ENCODE data around the gene SLC13A2. TPM values are rescaled to one million over a fixed set of nuclear protein-coding genes. Genes with fewer than 3 reads are reported as not detected.
A peak's percentile ranks its signal among the peaks of the same experiment; 100 is the strongest.
"Not testable (repeated sequence)": the region's sequence is repeated elsewhere in the genome, so short reads cannot be mapped to it uniquely, and the experiment has no call there.

Gene SLC13A2
- total RNA-seq, 1 donor from 2014 or later: not detected

- Mint-ChIP-seq H3K4me3 (ENCODE audit: low read depth) (no peak overlapping the region), H3K27ac (no peak overlapping the region), H3K4me1 (ENCODE audit: low read depth) (no peaks in the 10 kb centered on the region), H3K27me3 (ENCODE audit: low read depth) (peaks cover 10% of the 10 kb centered on the region), H3K9me3 (no peaks in the 10 kb centered on the region), H3K36me3 (ENCODE audit: low read depth) (no peaks in the 10 kb centered on the region)
- intact Hi-C loops (cut with micrococcal nuclease): no loop called here
- no peak for DNase-seq (ENCODE audit: low spot score)
Measured at GRCh38 chr17:28460901-28461300, 12.5 kb upstream of the SLC13A2 start.

GRCh38 chr17:28466001-28466400, 7.4 kb upstream of the SLC13A2 start:
- Mint-ChIP-seq H3K4me1 (ENCODE audit: low read depth) (peaks cover 32% of the 10 kb centered on the region), H3K27ac (no peak overlapping the region), H3K4me3 (ENCODE audit: low read depth) (no peak overlapping the region), H3K9me3 (no peaks in the 10 kb centered on the region), H3K27me3 (ENCODE audit: low read depth) (peaks cover 11% of the 10 kb centered on the region), H3K36me3 (ENCODE audit: low read depth) (no peaks in the 10 kb centered on the region)
- no peak for DNase-seq (ENCODE audit: low spot score)
- intact Hi-C loops (cut with micrococcal nuclease): no loop called here

- Mint-ChIP-seq H3K4me1 (ENCODE audit: low read depth) (peaks cover 32% of the 10 kb centered on the region), H3K27ac (no peak overlapping the region), H3K36me3 (ENCODE audit: low read depth) (no peaks in the 10 kb centered on the region), H3K9me3 (no peaks in the 10 kb centered on the region), H3K4me3 (ENCODE audit: low read depth) (no peak overlapping the region), H3K27me3 (ENCODE audit: low read depth) (peaks cover 11% of the 10 kb centered on the region)
- DNase-seq (ENCODE audit: low spot score): no peak
- intact Hi-C loops (cut with micrococcal nuclease): no loop called here
Measured at GRCh38 chr17:28466521-28467048, 6.9 kb upstream of the SLC13A2 start.

- Mint-ChIP-seq H3K4me3 (ENCODE audit: low read depth) (no peak overlapping the region), H3K4me1 (ENCODE audit: low read depth) (peaks cover 32% of the 10 kb centered on the region), H3K9me3 (no peaks in the 10 kb centered on the region), H3K27ac (no peak overlapping the region), H3K27me3 (ENCODE audit: low read depth) (peaks cover 11% of the 10 kb centered on the region), H3K36me3 (ENCODE audit: low read depth) (no peaks in the 10 kb centered on the region)
- intact Hi-C loops (cut with micrococcal nuclease): no loop called here
- no peak for DNase-seq (ENCODE audit: low spot score)
Measured at GRCh38 chr17:28467456-28468025, 5.9 kb upstream of the SLC13A2 start.

- H3K9me3 Mint-ChIP-seq; H3K27me3 Mint-ChIP-seq (ENCODE audit: low read depth); DNase-seq (ENCODE audit: low spot score); H3K36me3 Mint-ChIP-seq (ENCODE audit: low read depth); intact Hi-C loops (cut with micrococcal nuclease); H3K4me3 Mint-ChIP-seq (ENCODE audit: low read depth): not testable (repeated sequence)
- Mint-ChIP-seq H3K4me1 (ENCODE audit: low read depth) (peaks cover 32% of the 10 kb centered on the region), H3K27ac (peak overlapping the region; percentile 53)
Measured at GRCh38 chr17:28468033-28468735, 5.3 kb upstream of the SLC13A2 start.

- H3K4me3 Mint-ChIP-seq (ENCODE audit: low read depth): no peak overlapping the region
- peaks cover 34% of the 10 kb centered on the region for H3K4me1 Mint-ChIP-seq (ENCODE audit: low read depth)
- intact Hi-C loops (cut with micrococcal nuclease): no loop called here
- H3K9me3 Mint-ChIP-seq: no peaks in the 10 kb centered on the region
- DNase-seq (ENCODE audit: low spot score): no peak
- peak overlapping the region; percentile 7 for H3K27ac Mint-ChIP-seq
- no peaks in the 10 kb centered on the region for H3K36me3 Mint-ChIP-seq (ENCODE audit: low read depth)
- H3K27me3 Mint-ChIP-seq (ENCODE audit: low read depth): peaks cover 8% of the 10 kb centered on the region
Measured at GRCh38 chr17:28468781-28469180, 4.7 kb upstream of the SLC13A2 start.

- Mint-ChIP-seq H3K36me3 (ENCODE audit: low read depth) (no peaks in the 10 kb centered on the region), H3K27ac (no peak overlapping the region), H3K9me3 (no peaks in the 10 kb centered on the region), H3K4me1 (ENCODE audit: low read depth) (peaks cover 34% of the 10 kb centered on the region), H3K4me3 (ENCODE audit: low read depth) (no peak overlapping the region), H3K27me3 (ENCODE audit: low read depth) (peaks cover 8% of the 10 kb centered on the region)
- intact Hi-C loops (cut with micrococcal nuclease): no loop called here
- no peak for DNase-seq (ENCODE audit: low spot score)
Measured at GRCh38 chr17:28469376-28469775, 4.1 kb upstream of the SLC13A2 start.

GRCh38 chr17:28470266-28470913, 3.1 kb upstream of the SLC13A2 start:
- Mint-ChIP-seq H3K9me3 (no peaks in the 10 kb centered on the region), H3K4me1 (ENCODE audit: low read depth) (peaks cover 40% of the 10 kb centered on the region), H3K27ac (no peak overlapping the region), H3K4me3 (ENCODE audit: low read depth) (no peak overlapping the region), H3K36me3 (ENCODE audit: low read depth) (no peaks in the 10 kb centered on the region), H3K27me3 (ENCODE audit: low read depth) (peaks cover 7% of the 10 kb centered on the region)
- intact Hi-C loops (cut with micrococcal nuclease): no loop called here
- no peak for DNase-seq (ENCODE audit: low spot score)

- Mint-ChIP-seq H3K36me3 (ENCODE audit: low read depth) (no peaks in the 10 kb centered on the region), H3K9me3 (no peaks in the 10 kb centered on the region), H3K27me3 (ENCODE audit: low read depth) (peaks cover 1% of the 10 kb centered on the region), H3K27ac (no peak overlapping the region), H3K4me3 (ENCODE audit: low read depth) (no peak overlapping the region), H3K4me1 (ENCODE audit: low read depth) (peaks cover 46% of the 10 kb centered on the region)
- DNase-seq (ENCODE audit: low spot score): no peak
- intact Hi-C loops (cut with micrococcal nuclease): no loop called here
Measured at GRCh38 chr17:28470914-28471366, 2.5 kb upstream of the SLC13A2 start.

GRCh38 chr17:28471531-28472342, 1.7 kb upstream of the SLC13A2 start:
- H3K4me3 Mint-ChIP-seq (ENCODE audit: low read depth): no peak overlapping the region
- no peaks in the 10 kb centered on the region for H3K9me3 Mint-ChIP-seq
- no peaks in the 10 kb centered on the region for H3K36me3 Mint-ChIP-seq (ENCODE audit: low read depth)
- intact Hi-C loops (cut with micrococcal nuclease): no loop called here
- H3K27ac Mint-ChIP-seq: no peak overlapping the region
- H3K4me1 Mint-ChIP-seq (ENCODE audit: low read depth): peaks cover 44% of the 10 kb centered on the region
- no peak for DNase-seq (ENCODE audit: low spot score)
- H3K27me3 Mint-ChIP-seq (ENCODE audit: low read depth): no peaks in the 10 kb centered on the region

GRCh38 chr17:28472871-28473497, 460 bp upstream of the SLC13A2 start:
- no peak overlapping the region for H3K27ac Mint-ChIP-seq
- H3K27me3 Mint-ChIP-seq (ENCODE audit: low read depth): no peaks in the 10 kb centered on the region
- H3K4me1 Mint-ChIP-seq (ENCODE audit: low read depth): peaks cover 33% of the 10 kb centered on the region
- no peak overlapping the region for H3K4me3 Mint-ChIP-seq (ENCODE audit: low read depth)
- no peaks in the 10 kb centered on the region for H3K36me3 Mint-ChIP-seq (ENCODE audit: low read depth)
- DNase-seq (ENCODE audit: low spot score): no peak
- H3K9me3 Mint-ChIP-seq: no peaks in the 10 kb centered on the region
- intact Hi-C loops (cut with micrococcal nuclease): no loop called here

- no peak overlapping the region for H3K27ac Mint-ChIP-seq
- intact Hi-C loops (cut with micrococcal nuclease): no loop called here
- no peak overlapping the region for H3K4me3 Mint-ChIP-seq (ENCODE audit: low read depth)
Measured at GRCh38 chr17:28474111-28474531, 677 bp downstream of the SLC13A2 start.

More at GRCh38 chr17:28474111-28474531, 677 bp downstream of the SLC13A2 start:
- Mint-ChIP-seq H3K36me3 (ENCODE audit: low read depth) (no peaks in the 10 kb centered on the region), H3K4me1 (ENCODE audit: low read depth) (peaks cover 25% of the 10 kb centered on the region), H3K27me3 (ENCODE audit: low read depth) (no peaks in the 10 kb centered on the region), H3K9me3 (no peaks in the 10 kb centered on the region)
- DNase-seq (ENCODE audit: low spot score): no peak

All from activated T-helper 2 cell treated with anti-CD3 and anti-CD28 coated beads, Interferon-gamma antibody, Interleukin-2, Interleukin-4, amounts not matched to agents 10 μg/mL and 5 μg/mL and 100 μg/mL, durations not matched to agents 14 hours and 24 hours and 36 hours (primary cell).